Measurements from ENCODE around the gene GIMD1. TPM values are rescaled to one million over a fixed set of nuclear protein-coding genes. Genes with fewer than 3 reads are reported as not detected.

Gene GIMD1
- not detected in 2 replicates for polyA plus RNA-seq (2012; rRNA removed)
- polyA plus RNA-seq (2012; cell fraction: cytosol; rRNA removed) = 0.04 TPM in 2 replicates
- polyA plus RNA-seq (2012; cell fraction: nucleus; rRNA removed) = not detected in 2 replicates

DNA sequence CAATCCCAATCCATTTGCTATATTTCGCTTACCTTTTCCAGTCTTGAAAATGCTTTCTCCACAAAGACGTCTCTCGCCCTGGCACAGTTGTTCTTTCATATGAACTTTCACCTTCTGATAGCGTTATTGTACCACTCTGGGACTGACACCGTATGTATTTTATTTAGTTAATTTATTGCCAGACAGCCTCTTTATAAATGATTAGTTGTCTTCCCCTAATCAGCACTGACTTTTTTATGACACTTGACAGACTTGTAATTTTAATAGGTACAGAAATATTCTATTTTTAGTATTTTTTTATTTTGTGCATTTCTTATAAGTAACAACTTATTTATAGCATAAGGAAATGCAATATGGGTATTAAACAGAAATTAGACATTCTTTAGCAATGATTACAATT lies at the start of gene GIMD1:
TSS of gene GIMD1 (minus strand) at position 101 of the 400 bp plus-strand sequence. CDS start 1,343 bp downstream, outside the sequence.
- ChIA-PET CTCF (interaction anchor here (0.8 to 2.5 kb wide), 12 partner anchors 9 to 1150 kb away, joined by 3 to 23 read pairs (median 4); no protein-coding TSS in a partner anchor), POLR2A (no interaction called here)
- H2AFZ ChIP-seq (ENCODE audit: low read depth) = peak within 1 kb of the TSS; percentile 81
- no peaks in the 10 kb centered on the region for H3K79me2 ChIP-seq (ENCODE audit: insufficient read depth)
- H3K4me3 ChIP-seq (ENCODE audit: low read depth in 2 of 2, low read length in 1 of 2) = peak within 1 kb of the TSS in 1 of 2 experiments; percentile 21; a peak in 1 of 4 replicates
- peak within 1 kb of the TSS; percentile 20; the same call in 1 of the 2 replicates for H3K4me2 ChIP-seq
- no peak for DNase-seq
- 74% methylated on average over 5 of the region's 5 CpGs for WGBS (ENCODE audit: low lambda C conversion rate)
- H3K27ac ChIP-seq (ENCODE audit: low read depth in 2 of 2, low read length in 1 of 2) = peak within 1 kb of the TSS; percentile 28 to 41; a peak in 2 of 4 replicates
- H3F3A ChIP-seq (replicated peaks; ENCODE audit: insufficient read depth) = peaks cover 20% of the 10 kb centered on the region
- H3K9me3 ChIP-seq = no peaks in the 10 kb centered on the region
- no peaks in the 10 kb centered on the region for H4K20me1 ChIP-seq (ENCODE audit: insufficient read depth)
- no peaks in the 10 kb centered on the region for H3K27me3 ChIP-seq (ENCODE audit: insufficient read depth)
- TF ChIP-seq TEAD4 (IDR thresholded peaks at IDR 0.05; ENCODE audit: borderline replicate concordance, insufficient read depth) (no peak), MXI1 (IDR thresholded peaks at IDR 0.05; ENCODE audit: low read depth, low read length) (no peak), JUND (IDR thresholded peaks at IDR 0.05) (no peak), FOXM1 (IDR thresholded peaks at IDR 0.05; ENCODE audit: low read depth) (no peak), RFX5 (IDR thresholded peaks at IDR 0.05; ENCODE audit: low read length) (no peak), NRF1 (IDR thresholded peaks at IDR 0.05; ENCODE audit: low read depth, low read length) (no peak), YY1 (IDR thresholded peaks at IDR 0.05; ENCODE audit: low read depth) (no peak), USF1 (IDR thresholded peaks at IDR 0.05; ENCODE audit: borderline replicate concordance, low read depth) (no peak), TAF1 (IDR thresholded peaks at IDR 0.05; ENCODE audit: borderline replicate concordance, low read depth, low read length) (no peak), GATA2 (CRISPR knock-in tag; IDR thresholded peaks at IDR 0.05) (no peak), GABPA (IDR thresholded peaks at IDR 0.05; ENCODE audit: low read depth) (no peak)
- TF ChIP-seq, protein P1, sequence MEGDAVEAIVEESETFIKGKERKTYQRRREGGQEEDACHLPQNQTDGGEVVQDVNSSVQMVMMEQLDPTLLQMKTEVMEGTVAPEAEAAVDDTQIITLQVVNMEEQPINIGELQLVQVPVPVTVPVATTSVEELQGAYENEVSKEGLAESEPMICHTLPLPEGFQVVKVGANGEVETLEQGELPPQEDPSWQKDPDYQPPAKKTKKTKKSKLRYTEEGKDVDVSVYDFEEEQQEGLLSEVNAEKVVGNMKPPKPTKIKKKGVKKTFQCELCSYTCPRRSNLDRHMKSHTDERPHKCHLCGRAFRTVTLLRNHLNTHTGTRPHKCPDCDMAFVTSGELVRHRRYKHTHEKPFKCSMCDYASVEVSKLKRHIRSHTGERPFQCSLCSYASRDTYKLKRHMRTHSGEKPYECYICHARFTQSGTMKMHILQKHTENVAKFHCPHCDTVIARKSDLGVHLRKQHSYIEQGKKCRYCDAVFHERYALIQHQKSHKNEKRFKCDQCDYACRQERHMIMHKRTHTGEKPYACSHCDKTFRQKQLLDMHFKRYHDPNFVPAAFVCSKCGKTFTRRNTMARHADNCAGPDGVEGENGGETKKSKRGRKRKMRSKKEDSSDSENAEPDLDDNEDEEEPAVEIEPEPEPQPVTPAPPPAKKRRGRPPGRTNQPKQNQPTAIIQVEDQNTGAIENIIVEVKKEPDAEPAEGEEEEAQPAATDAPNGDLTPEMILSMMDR (IDR thresholded peaks at IDR 0.05) = no peak
- H3K36me3 ChIP-seq (replicated peaks in 1 of 2; ENCODE audit: control insufficient read depth in 1 of 2, insufficient read depth in 2 of 2, low read length in 1 of 2) = no peaks in the 10 kb centered on the region
- no peak within 1 kb of the TSS for H3K9ac ChIP-seq
- no peaks in the 10 kb centered on the region for H3K9me2 ChIP-seq
- H3K4me1 ChIP-seq (ENCODE audit: control insufficient read depth in 1 of 2, insufficient read depth in 2 of 2, low read depth in 1 of 2, low read length in 1 of 2) = peaks cover 0 to 9% of the 10 kb centered on the region in 2 experiments; a peak in 2 of 4 replicates

- H3K9me2 ChIP-seq = no peaks in the 10 kb centered on the region
- H3F3A ChIP-seq (replicated peaks; ENCODE audit: insufficient read depth) = peaks cover 9% of the 10 kb centered on the region
- peaks cover 0 to 2% of the 10 kb centered on the region in 2 experiments; a peak in 1 of 4 replicates for H3K4me1 ChIP-seq (ENCODE audit: control insufficient read depth in 1 of 2, insufficient read depth in 2 of 2, low read depth in 1 of 2, low read length in 1 of 2)
- ChIA-PET POLR2A (no interaction called here), CTCF (no interaction called here)
- DNase-seq = no peak
- H3K79me2 ChIP-seq (ENCODE audit: insufficient read depth) = no peaks in the 10 kb centered on the region
- H3K27me3 ChIP-seq (ENCODE audit: insufficient read depth) = no peaks in the 10 kb centered on the region
- H3K9ac ChIP-seq = no peak overlapping the region
- no peak overlapping the region for H3K27ac ChIP-seq (ENCODE audit: low read depth in 2 of 2, low read length in 1 of 2)
- H2AFZ ChIP-seq (ENCODE audit: low read depth) = 0 out of 2 replicates have a peak overlapping the region, but pooled peaks have one; percentile 32
- H3K4me3 ChIP-seq (ENCODE audit: low read depth in 2 of 2, low read length in 1 of 2) = no peak overlapping the region
- no peaks in the 10 kb centered on the region for H4K20me1 ChIP-seq (ENCODE audit: insufficient read depth)
- H3K36me3 ChIP-seq (replicated peaks in 1 of 2; ENCODE audit: control insufficient read depth in 1 of 2, insufficient read depth in 2 of 2, low read length in 1 of 2) = no peaks in the 10 kb centered on the region
- H3K4me2 ChIP-seq = no peak overlapping the region
- no peaks in the 10 kb centered on the region for H3K9me3 ChIP-seq
- TF ChIP-seq, protein P2, sequence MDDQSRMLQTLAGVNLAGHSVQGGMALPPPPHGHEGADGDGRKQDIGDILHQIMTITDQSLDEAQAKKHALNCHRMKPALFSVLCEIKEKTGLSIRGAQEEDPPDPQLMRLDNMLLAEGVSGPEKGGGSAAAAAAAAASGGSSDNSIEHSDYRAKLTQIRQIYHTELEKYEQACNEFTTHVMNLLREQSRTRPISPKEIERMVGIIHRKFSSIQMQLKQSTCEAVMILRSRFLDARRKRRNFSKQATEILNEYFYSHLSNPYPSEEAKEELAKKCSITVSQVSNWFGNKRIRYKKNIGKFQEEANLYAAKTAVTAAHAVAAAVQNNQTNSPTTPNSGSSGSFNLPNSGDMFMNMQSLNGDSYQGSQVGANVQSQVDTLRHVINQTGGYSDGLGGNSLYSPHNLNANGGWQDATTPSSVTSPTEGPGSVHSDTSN (IDR thresholded peaks at IDR 0.05) = peak; percentile 8; the same call in 1 of the 2 replicates
- TF ChIP-seq CHD2 (IDR thresholded peaks at IDR 0.05; ENCODE audit: low read length, partially characterized antibody) = no peak
- no peak for TF ChIP-seq NRF1 (IDR thresholded peaks at IDR 0.05; ENCODE audit: low read depth, low read length)
- no peak for TF ChIP-seq EZH2phosphoT487 (IDR thresholded peaks at IDR 0.05; ENCODE audit: borderline replicate concordance, low read depth)
- TF ChIP-seq, protein P1 (IDR thresholded peaks at IDR 0.05) = no peak
- peak; percentile 36; the same call in 1 of the 2 replicates for TF ChIP-seq NFIC (IDR thresholded peaks at IDR 0.05; ENCODE audit: borderline replicate concordance)
- no peak for TF ChIP-seq TEAD4 (IDR thresholded peaks at IDR 0.05; ENCODE audit: borderline replicate concordance, insufficient read depth)
- no peak for TF ChIP-seq TAF1 (IDR thresholded peaks at IDR 0.05; ENCODE audit: borderline replicate concordance, low read depth, low read length)
- peak; percentile 8; the same call in 1 of the 2 replicates for TF ChIP-seq TCF12 (IDR thresholded peaks at IDR 0.05)
- TF ChIP-seq MEF2A (IDR thresholded peaks at IDR 0.05; ENCODE audit: borderline replicate concordance, low read depth) = no peak
- no peak for TF ChIP-seq FOXJ3 (CRISPR knock-in tag; IDR thresholded peaks at IDR 0.05)
Observed at GRCh38 chr4:106414366-106414765, 45.8 kb upstream of the GIMD1 start.

Data from SK-N-SH (cell line).